ENCODE results near the gene CCDC157.

GRCh38 chr22:30416403-30416802 lies 59.6 kb downstream of the CCDC157 start:
- TF ChIP-seq CTCF (IDR thresholded peaks at IDR 0.05) (no peak), POLR2A (IDR thresholded peaks at IDR 0.05) (no peak)
